Measurements from ENCODE around the gene GALNT14. TPM values are rescaled to one million over a fixed set of nuclear protein-coding genes. Genes with fewer than 3 reads are reported as not detected.

The GALNT14 gene
- total RNA-seq, 3 donors from 2014 or later, result 0.16 to 4.3 (median 4.1) TPM

DNA sequence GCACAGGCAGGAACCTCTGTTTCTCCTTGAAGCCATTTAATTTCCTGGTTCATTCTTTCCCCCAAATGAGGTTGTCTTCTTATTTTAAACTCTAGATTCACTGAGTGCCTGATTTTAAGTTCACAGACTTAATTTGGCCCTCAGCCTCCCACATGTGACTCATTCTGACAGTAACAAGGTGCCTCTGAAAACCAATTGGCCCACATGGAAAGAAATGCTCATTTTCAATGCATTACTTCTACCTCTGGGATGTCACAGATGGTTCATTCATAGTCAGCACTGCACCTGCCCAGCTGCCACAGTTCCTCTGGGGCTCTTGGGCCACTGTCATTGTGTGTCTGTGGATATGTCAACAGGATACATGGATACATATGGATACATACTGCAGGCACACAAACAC is 190.6 kb downstream of the GALNT14 start:
- H3K27ac ChIP-seq, result no peak overlapping the region
- TF ChIP-seq POLR2AphosphoS5 (IDR thresholded peaks at IDR 0.05) (no peak), CTCF (IDR thresholded peaks at IDR 0.05) (no peak), POLR2A (IDR thresholded peaks at IDR 0.05) (no peak)
- no peaks in the 10 kb centered on the region for H3K9me3 ChIP-seq
- no peaks in the 10 kb centered on the region for H3K36me3 ChIP-seq
- no peaks in the 10 kb centered on the region for H3K27me3 ChIP-seq
- no peak overlapping the region for H3K4me3 ChIP-seq
- DNase-seq (ENCODE audit: low spot score in 2 of 2), result no peak
- no peaks in the 10 kb centered on the region for H3K4me1 ChIP-seq
- intact Hi-C loops (cut with DNase I; ENCODE audit: low total_unique reads), result no loop called here

- no peaks in the 10 kb centered on the region for H3K9me3 ChIP-seq
- no peaks in the 10 kb centered on the region for H3K27me3 ChIP-seq
- H3K4me3 ChIP-seq, result no peak overlapping the region
- intact Hi-C loops (cut with DNase I; ENCODE audit: low total_unique reads), result no loop called here
- H3K36me3 ChIP-seq, result no peaks in the 10 kb centered on the region
- H3K4me1 ChIP-seq, result no peaks in the 10 kb centered on the region
- H3K27ac ChIP-seq, result no peak overlapping the region
- DNase-seq (ENCODE audit: low spot score in 2 of 2), result no peak
- TF ChIP-seq POLR2A (IDR thresholded peaks at IDR 0.05) (no peak), CTCF (IDR thresholded peaks at IDR 0.05) (no peak), POLR2AphosphoS5 (IDR thresholded peaks at IDR 0.05) (no peak)
These were observed 195.8 kb downstream of the GALNT14 start for GRCh38 chr2:30942419-30942818.

DNA sequence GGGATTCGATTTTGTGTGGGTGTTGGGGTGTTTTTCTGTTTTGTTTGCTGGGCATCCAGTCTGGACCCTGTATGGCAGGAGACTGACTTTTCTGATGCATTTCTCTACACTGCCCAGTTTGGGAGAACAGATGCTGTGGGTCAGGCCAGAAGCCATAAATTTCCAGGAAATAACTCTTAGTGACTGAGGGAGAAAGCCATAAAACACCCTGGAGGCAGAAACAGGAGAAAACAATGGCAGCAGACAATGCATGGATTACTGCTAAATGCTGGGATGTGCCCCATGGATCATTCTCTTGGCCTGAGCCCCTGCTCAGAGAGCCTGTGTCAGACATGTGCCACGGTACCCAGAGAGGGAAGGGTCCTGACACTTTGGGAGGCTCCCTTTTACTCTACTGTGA is 197.4 kb downstream of the GALNT14 start:
- no peak for DNase-seq (ENCODE audit: low spot score in 2 of 2)
- TF ChIP-seq POLR2AphosphoS5 (IDR thresholded peaks at IDR 0.05), result no peak
- TF ChIP-seq POLR2A (IDR thresholded peaks at IDR 0.05), result no peak
- no peak for TF ChIP-seq CTCF (IDR thresholded peaks at IDR 0.05)
- intact Hi-C loops (cut with DNase I; ENCODE audit: low total_unique reads), result no loop called here

DNA sequence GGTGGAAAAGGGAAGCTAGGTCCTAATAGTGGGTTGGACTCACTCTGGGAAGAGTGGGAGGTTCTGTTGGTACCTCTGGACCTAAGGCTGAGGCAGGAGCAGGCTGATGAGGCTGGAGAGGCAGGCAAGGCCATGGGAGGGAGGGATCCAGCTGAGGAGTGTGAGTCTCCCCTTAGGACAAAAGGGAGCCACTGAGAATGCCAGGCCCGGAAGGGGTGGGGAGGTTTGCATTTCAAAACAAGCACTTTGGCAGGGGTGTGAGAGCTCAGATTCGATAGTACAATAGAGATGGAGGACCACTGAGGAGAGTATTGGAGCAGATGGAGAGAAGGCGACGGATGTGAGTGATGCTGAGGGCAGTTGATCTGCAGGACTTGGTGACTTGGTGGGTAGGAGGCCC is 198.9 kb downstream of the GALNT14 start:
- Histone ChIP-seq H3K27ac (no peak overlapping the region), H3K9me3 (no peaks in the 10 kb centered on the region), H3K4me3 (no peak overlapping the region), H3K4me1 (no peaks in the 10 kb centered on the region), H3K27me3 (no peaks in the 10 kb centered on the region), H3K36me3 (no peaks in the 10 kb centered on the region)
- DNase-seq (ENCODE audit: low spot score in 2 of 2), result no peak
- no peak for TF ChIP-seq POLR2AphosphoS5 (IDR thresholded peaks at IDR 0.05)
- TF ChIP-seq CTCF (IDR thresholded peaks at IDR 0.05), result no peak
- no peak for TF ChIP-seq POLR2A (IDR thresholded peaks at IDR 0.05)
- intact Hi-C loops (cut with DNase I; ENCODE audit: low total_unique reads), result no loop called here

More for the DNA sequence above, 197.4 kb downstream of the GALNT14 start:
- Histone ChIP-seq H3K4me3 (no peak overlapping the region), H3K27ac (no peak overlapping the region), H3K27me3 (no peaks in the 10 kb centered on the region), H3K9me3 (no peaks in the 10 kb centered on the region), H3K4me1 (no peaks in the 10 kb centered on the region), H3K36me3 (no peaks in the 10 kb centered on the region)

DNA sequence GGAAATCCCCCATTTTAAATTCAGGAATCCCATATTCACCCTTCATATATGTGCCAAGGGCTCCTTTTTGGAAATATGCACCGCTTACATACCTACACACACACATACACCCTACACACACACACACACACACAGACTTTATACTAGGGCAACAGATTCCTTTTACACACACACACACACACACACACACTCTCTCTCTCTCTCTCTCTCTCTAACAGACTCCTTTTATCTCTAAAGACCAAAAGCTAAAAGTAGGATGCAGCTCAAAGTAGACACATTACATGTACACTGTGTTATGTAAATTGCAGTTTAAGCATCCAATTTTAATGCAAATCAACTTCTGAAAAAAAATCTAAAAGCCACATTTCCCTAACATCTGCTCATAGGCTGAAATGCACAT is 200.0 kb downstream of the GALNT14 start:
- no peak for TF ChIP-seq CTCF (IDR thresholded peaks at IDR 0.05)
- TF ChIP-seq POLR2AphosphoS5 (IDR thresholded peaks at IDR 0.05), result no peak
- TF ChIP-seq POLR2A (IDR thresholded peaks at IDR 0.05), result no peak
- intact Hi-C loops (cut with DNase I; ENCODE audit: low total_unique reads), result no loop called here
- DNase-seq (ENCODE audit: low spot score in 2 of 2), result no peak
- no peak overlapping the region for H3K4me3 ChIP-seq
- no peak overlapping the region for H3K27ac ChIP-seq
- no peaks in the 10 kb centered on the region for H3K9me3 ChIP-seq
- no peaks in the 10 kb centered on the region for H3K4me1 ChIP-seq
- no peaks in the 10 kb centered on the region for H3K27me3 ChIP-seq
- H3K36me3 ChIP-seq, result no peaks in the 10 kb centered on the region
